Stomach (tissue), 9 donors: ENCODE results near the gene SLA2. TPM values are rescaled to one million over a fixed set of nuclear protein-coding genes. Genes with fewer than 3 reads are reported as not detected.

ENCODE experiments used
- DNase-seq, 2 donors: peaks; one replicate each; pipeline versions ENCODE4 v3.0.0 to v3.0.0-alpha.2; 2013 to 2019
- H3K27ac ChIP-seq, 5 donors: fragments of 200-600 bp in 4 of 5; sonication (generic) in 4 of 5; one replicate each; pipeline ENCODE4 v1.5.1; 2013 to 2019; ENCODE audit warnings: mild to moderate bottlenecking in 1 of 5, moderate library complexity in 1 of 5
- H3K27me3 ChIP-seq, 3 donors: fragments of 200-600 bp; sonication (generic); one replicate each; pipeline ENCODE4 v1.5.1; 2017 to 2019; ENCODE audit warnings: mixed run types in 1 of 3
- H3K36me3 ChIP-seq, 4 donors: fragments of 200-600 bp; sonication (generic); 1 replicate in 3 of 4; 2 replicates in 1 of 4; pipeline ENCODE4 v1.5.1; 2016 to 2019
- H3K4me1 ChIP-seq, 4 donors: fragments of 200-600 bp; sonication (generic); one replicate each; pipeline ENCODE4 v1.5.1; 2016 to 2019
- H3K4me3 ChIP-seq, 4 donors: fragments of 200-600 bp; sonication (generic) in 3 of 4; one replicate each; pipeline ENCODE4 v1.5.1; 2016 to 2019; ENCODE audit warnings: mild to moderate bottlenecking in 1 of 4
- H3K9me3 ChIP-seq, 4 donors: fragments of 200-600 bp; sonication (generic); one replicate each; pipeline ENCODE4 v1.5.1; 2016 to 2019
- CTCF ChIP-seq, 7 experiments: fragments of 450-650 bp in 4 of 7; fragments of 200-600 bp in 3 of 7; sonication (generic) in 3 of 7; IDR thresholded peaks; one replicate each; pipeline ENCODE4 v1.5.1; 2016 to 2019; ENCODE audit warnings: antibody characterized with exemption in 7 of 7, control low read depth in 2 of 7, mild to moderate bottlenecking in 1 of 7
- EP300 ChIP-seq: sonication (generic); formaldehyde crosslinking; IDR thresholded peaks from one replicate; pipeline ENCODE4 v1.6.1; 2017; ENCODE audit warnings: antibody characterized with exemption
- POLR2A ChIP-seq, 4 donors: fragments of 450-650 bp; IDR thresholded peaks; one replicate each; pipeline ENCODE4 v1.6.1; 2016; ENCODE audit warnings: antibody characterized with exemption in 4 of 4, control low read depth in 2 of 4, mild to moderate bottlenecking in 1 of 4, moderate library complexity in 1 of 4
- POLR2AphosphoS5 ChIP-seq, 3 donors: sonication (generic); formaldehyde crosslinking; IDR thresholded peaks; one replicate each; pipeline ENCODE4 v1.6.1; 2016; ENCODE audit warnings: antibody characterized with exemption in 3 of 3
- WGBS, 5 donors: extraction: QIAGEN DNeasy Blood & Tissue Kit in 3 of 5; methylation state at CpG; one replicate each; pipeline versions ENCODE4 v1.1.5 to v1.1.7; 2013 to 2018; 5-methylcytosine and 5-hydroxymethylcytosine counted together
- intact Hi-C: fragments of 100-400 bp; cut with DNase I; formaldehyde crosslinking; loops from one replicate; pipeline ENCODE4 v1.15.1; 2023; ENCODE audit warnings: low total_unique reads
- polyA plus RNA-seq, 3 donors: library from polyadenylated mRNA; stranded (reverse); fragments of 200-250 nt; gene quantifications; one replicate each; pipeline ENCODE4 v1.2.3, GENCODE V29; 2013
- total RNA-seq, 5 donors: library from RNA; depleted of rRNA; stranded (reverse); fragments of >200 nt; gene quantifications; one replicate each; pipeline versions ENCODE4 v1.1.0 to v1.2.3, GENCODE V29; 2014 to 2016
- donor health status: healthy with polysubstance abuse.
- donor health status: Bipolar disorder and iron deficiency.
- donor health status: healthy.

SLA2 gene
- total and polyA plus RNA-seq, 8 donors = 0.25 to 8.7 (median 1.3) TPM; not detected in 2

- H3K9me3 ChIP-seq = no peaks in the 10 kb centered on the region
- intact Hi-C loops = no loop called here
- 63 to 71% (median 68%) methylated on average over 4 of the region's 4 CpGs for WGBS, 5 donors
- H3K36me3 ChIP-seq = peaks cover 5 to 88% (median 68%) of the 10 kb centered on the region in 4 donors
- H3K4me3 ChIP-seq = no peak overlapping the region
- TF ChIP-seq POLR2A (IDR thresholded peaks at IDR 0.05) (no peak), CTCF (IDR thresholded peaks at IDR 0.05) (peak in 1 of 7 experiments; percentile 10), POLR2AphosphoS5 (IDR thresholded peaks at IDR 0.05) (no peak), EP300 (no peak)
- H3K4me1 ChIP-seq = no peaks in the 10 kb centered on the region
- no peaks in the 10 kb centered on the region for H3K27me3 ChIP-seq
- H3K27ac ChIP-seq = no peak overlapping the region
- peak in 1 of 2 donors; percentile 55 for DNase-seq
Observed at GRCh38 chr20:36666181-36666740, 20.3 kb upstream of the SLA2 start.

GRCh38 chr20:36663031-36663430 is 17.0 kb upstream of the SLA2 start:
- intact Hi-C loops = no loop called here
- WGBS, 5 donors = 76 to 90% (median 79%) methylated on average over 2 of the region's 2 CpGs

GRCh38 chr20:36658300-36658699 is 12.3 kb upstream of the SLA2 start:
- no peak overlapping the region for H3K27ac ChIP-seq
- H3K4me3 ChIP-seq = no peak overlapping the region
- H3K36me3 ChIP-seq = peaks cover 6 to 90% (median 77%) of the 10 kb centered on the region in 4 donors
- 63 to 90% (median 72%) methylated on average over 3 of the region's 3 CpGs for WGBS, 5 donors
- intact Hi-C loops = no loop called here
- no peaks in the 10 kb centered on the region for H3K9me3 ChIP-seq
- no peaks in the 10 kb centered on the region for H3K27me3 ChIP-seq
- H3K4me1 ChIP-seq = no peaks in the 10 kb centered on the region
- DNase-seq = no peak
- TF ChIP-seq POLR2AphosphoS5 (IDR thresholded peaks at IDR 0.05) = no peak
- TF ChIP-seq POLR2A (IDR thresholded peaks at IDR 0.05) = no peak
- no peak for TF ChIP-seq CTCF (IDR thresholded peaks at IDR 0.05)
- TF ChIP-seq EP300 = no peak

More at GRCh38 chr20:36663031-36663430, 17.0 kb upstream of the SLA2 start:
- Histone ChIP-seq H3K9me3 (no peaks in the 10 kb centered on the region), H3K27ac (no peak overlapping the region), H3K27me3 (no peaks in the 10 kb centered on the region), H3K4me3 (no peak overlapping the region), H3K36me3 (peaks cover 5 to 89% (median 72%) of the 10 kb centered on the region in 4 donors), H3K4me1 (no peaks in the 10 kb centered on the region)
- TF ChIP-seq POLR2A (IDR thresholded peaks at IDR 0.05) (no peak), POLR2AphosphoS5 (IDR thresholded peaks at IDR 0.05) (no peak), CTCF (IDR thresholded peaks at IDR 0.05) (no peak), EP300 (no peak)
- no peak for DNase-seq

- TF ChIP-seq POLR2AphosphoS5 (IDR thresholded peaks at IDR 0.05) = no peak
- no peak for TF ChIP-seq POLR2A (IDR thresholded peaks at IDR 0.05)
- TF ChIP-seq CTCF (IDR thresholded peaks at IDR 0.05) = no peak
- TF ChIP-seq EP300 = no peak
- WGBS, 5 donors = 41 to 73% (median 61%) methylated on average over 4 of the region's 4 CpGs
- no peaks in the 10 kb centered on the region for H3K27me3 ChIP-seq
- no peaks in the 10 kb centered on the region for H3K9me3 ChIP-seq
- H3K4me1 ChIP-seq = no peaks in the 10 kb centered on the region
- peaks cover 12 to 90% (median 84%) of the 10 kb centered on the region in 4 donors for H3K36me3 ChIP-seq
- intact Hi-C loops = no loop called here
- no peak for DNase-seq
- H3K4me3 ChIP-seq = no peak overlapping the region
- no peak overlapping the region for H3K27ac ChIP-seq
Observed at GRCh38 chr20:36656733-36657132, 10.7 kb upstream of the SLA2 start.
